GM10266 (cell line): ENCODE measurements around the gene TYSND1.
"Not testable (repeated sequence)": the region's sequence is repeated elsewhere in the genome, so short reads cannot be mapped to it uniquely, and the experiment has no call there.

Source experiments
- DNase-seq: peaks from one replicate; pipeline ENCODE4 v3.0.0; 2012; ENCODE audit errors: extremely low spot score
- TF ChIP-seq, protein P1 (sequence below): IDR thresholded peaks from 2 replicates; pipeline ENCODE4 v1.5.1; 2012; ENCODE audit warnings: mild to moderate bottlenecking, low read depth; ENCODE audit not compliant: control insufficient read depth, insufficient read depth; ENCODE audit errors: missing control alignments

TYSND1 gene

DNA sequence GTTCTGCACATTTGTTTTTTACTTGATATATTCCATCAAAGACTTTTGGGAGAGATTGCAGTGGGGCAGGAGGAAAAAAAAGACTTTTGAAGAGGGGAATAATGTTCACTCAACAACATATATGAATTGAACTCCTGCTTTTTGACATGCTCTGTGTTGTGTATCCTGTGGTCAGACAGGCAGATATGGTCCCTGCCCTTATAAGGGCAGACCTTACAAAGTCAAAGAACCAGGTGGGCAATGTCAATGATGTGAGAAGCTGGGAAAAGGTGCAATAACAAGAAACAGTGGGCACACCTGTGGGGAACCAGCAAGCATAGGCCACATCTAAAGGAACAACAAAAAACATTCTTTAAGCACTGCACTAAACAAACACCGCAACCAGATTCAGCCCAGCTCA lies 22.1 kb downstream of the TYSND1 start:
- TF ChIP-seq, protein P1, sequence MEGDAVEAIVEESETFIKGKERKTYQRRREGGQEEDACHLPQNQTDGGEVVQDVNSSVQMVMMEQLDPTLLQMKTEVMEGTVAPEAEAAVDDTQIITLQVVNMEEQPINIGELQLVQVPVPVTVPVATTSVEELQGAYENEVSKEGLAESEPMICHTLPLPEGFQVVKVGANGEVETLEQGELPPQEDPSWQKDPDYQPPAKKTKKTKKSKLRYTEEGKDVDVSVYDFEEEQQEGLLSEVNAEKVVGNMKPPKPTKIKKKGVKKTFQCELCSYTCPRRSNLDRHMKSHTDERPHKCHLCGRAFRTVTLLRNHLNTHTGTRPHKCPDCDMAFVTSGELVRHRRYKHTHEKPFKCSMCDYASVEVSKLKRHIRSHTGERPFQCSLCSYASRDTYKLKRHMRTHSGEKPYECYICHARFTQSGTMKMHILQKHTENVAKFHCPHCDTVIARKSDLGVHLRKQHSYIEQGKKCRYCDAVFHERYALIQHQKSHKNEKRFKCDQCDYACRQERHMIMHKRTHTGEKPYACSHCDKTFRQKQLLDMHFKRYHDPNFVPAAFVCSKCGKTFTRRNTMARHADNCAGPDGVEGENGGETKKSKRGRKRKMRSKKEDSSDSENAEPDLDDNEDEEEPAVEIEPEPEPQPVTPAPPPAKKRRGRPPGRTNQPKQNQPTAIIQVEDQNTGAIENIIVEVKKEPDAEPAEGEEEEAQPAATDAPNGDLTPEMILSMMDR = no peak

DNA sequence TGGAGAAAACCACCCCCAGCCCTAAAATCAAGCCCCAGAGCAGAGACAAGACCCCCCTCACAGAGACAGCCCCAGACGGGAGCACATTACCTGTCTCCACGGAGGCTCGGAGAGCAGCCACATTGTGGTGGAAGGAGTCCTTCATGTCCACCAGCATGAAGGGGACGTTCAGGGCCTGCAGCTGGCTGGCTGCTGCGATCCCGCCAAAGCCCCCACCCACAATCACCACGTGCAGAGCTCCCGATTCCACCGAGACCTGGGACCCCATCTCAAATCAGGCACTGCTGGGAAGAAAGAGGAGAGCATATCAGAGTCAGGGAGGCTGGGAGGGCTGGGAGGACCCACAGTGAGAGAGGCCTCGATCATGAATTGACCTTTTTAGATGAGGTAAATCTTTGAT lies 22.7 kb downstream of the TYSND1 start:
- DNase-seq = no peak
- TF ChIP-seq, protein P1 = no peak

More for the DNA sequence above, 22.1 kb downstream of the TYSND1 start:
- no peak for DNase-seq

DNA sequence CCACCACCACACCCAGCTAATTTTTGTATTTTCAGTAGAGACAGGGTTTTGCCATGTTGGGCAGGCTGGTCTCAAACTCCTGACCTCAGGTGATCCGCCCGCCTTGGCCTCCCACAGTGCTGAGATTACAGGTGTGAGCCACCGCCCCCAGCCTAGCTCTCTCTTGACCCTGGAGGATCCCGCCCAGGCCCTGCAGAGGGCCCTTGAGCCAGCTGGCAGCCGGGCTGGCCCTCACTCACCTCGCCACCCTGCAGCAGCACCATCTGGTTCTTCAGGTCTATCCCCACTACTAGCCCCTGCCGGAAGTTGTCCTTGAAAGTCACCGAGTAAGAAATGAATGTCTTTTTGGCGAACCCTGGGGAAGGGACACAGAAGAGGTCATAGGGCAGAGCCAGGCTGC lies 23.3 kb downstream of the TYSND1 start:
- DNase-seq = not testable (repeated sequence)

DNA sequence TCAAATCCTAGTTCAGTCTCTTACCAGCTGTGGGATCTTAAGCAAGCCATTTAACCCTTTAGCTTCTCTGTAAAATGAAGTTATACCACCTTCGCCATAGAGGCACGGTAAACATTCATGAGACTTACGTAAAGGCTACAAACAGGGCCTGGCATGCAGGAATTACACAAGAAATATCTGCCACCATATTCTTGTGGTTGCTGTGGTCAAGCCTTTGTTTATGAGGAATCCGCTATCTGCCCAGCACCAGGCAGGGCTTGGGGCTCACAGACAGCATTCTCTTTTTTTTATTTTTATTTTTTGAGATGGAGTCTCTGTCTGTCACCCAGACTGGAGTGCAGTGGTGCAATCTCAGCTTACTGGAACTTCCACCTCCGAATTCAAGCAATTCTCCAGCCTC lies 23.8 kb downstream of the TYSND1 start:
- TF ChIP-seq, protein P1 = no peak
- DNase-seq = no peak

DNA sequence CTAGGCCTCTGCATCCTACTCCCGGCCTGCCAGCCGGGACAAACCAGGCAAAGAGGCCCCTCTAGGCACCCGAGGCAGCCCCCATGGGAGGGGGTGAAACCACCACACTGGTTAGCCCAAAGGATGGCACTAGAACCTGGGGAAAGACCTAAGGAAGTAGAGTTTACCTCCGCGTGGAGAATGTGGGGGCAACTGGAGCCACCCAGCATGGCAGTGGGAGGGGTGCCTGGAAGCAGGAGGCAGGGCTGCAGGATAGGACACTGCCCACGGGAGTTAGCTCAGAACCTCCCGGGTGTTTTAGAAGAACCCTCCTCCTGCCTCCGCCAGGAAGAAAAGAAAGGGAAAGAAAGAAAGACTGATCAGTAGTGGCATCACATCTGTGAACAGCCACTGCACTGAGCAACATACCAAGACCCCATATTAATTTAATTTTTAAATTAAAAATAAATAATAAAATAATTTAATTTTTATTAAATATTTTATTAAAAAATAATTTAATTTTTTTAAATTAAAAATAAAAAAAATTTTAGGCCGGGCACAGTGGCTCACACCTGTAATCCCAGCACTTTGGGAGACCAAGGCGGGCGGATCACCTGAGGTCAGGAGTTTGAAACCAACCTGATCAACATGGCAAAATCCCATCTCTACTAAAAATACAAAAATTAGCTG lies 25.1 kb downstream of the TYSND1 start:
- DNase-seq = no peak
- TF ChIP-seq, protein P1 = no peak

DNA sequence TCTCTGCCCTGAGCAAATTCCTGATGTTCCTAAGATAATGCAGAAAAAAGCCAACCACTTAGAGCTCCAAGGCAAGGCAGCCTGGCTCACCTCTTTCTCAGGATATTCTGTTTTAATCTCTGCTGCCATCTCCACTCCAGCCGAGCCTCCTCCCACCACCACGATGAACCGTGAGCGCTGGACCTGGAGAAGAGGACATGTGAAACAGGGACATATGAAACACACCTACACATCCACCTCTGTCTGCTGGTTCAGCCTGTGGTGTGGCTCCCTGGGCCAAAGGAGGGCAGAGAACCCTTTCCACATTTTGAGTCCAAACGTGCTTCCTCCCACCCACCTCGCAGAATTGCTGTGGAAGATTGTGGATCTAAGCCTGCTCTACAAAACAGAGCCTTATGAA lies 26.1 kb downstream of the TYSND1 start:
- TF ChIP-seq, protein P1 = no peak
- DNase-seq = no peak

DNA sequence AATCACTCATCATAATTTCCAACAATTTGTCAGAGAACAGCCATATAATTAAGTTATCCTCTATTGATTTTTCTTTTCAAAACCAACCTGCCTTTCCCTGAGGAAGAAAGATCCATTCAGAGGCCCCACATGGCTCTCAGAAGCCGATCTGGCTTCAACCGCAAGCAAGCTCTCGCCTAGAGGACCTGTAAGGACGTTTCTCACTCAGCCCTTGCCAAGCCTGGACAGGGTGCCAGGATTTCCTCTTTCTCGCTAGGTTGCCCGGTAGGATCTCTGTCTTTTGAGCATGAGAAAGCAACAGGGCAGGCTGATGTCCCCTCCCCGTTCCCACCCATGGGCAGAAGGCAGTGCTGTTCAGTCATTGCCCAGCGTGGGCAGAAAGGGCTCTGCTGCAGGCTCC lies 26.9 kb downstream of the TYSND1 start:
- no peak for DNase-seq
- TF ChIP-seq, protein P1 = no peak

DNA sequence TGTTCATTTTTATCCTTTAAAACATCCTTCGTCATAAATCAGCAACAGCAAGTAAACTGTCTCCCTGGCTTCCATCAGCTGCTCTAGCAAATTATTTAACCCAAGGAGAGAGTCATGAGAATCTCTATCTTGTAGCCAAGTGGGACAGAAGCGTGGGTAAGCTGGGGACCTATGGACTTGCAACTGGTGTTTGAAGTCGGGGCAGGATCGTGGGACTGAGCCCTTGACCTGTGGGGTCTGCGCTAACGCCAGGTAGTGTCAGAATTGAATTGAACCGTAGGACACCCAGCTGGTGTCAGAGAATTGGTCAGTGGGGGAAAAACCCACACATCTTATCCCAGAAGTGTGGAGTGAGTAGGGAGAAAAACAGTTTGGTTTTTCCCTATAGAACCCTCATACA lies 27.3 kb downstream of the TYSND1 start:
- TF ChIP-seq, protein P1 = no peak
- no peak for DNase-seq
